Ovary (tissue), 9 donors: ENCODE measurements around the gene SDK1. TPM values are rescaled to one million over a fixed set of nuclear protein-coding genes. Genes with fewer than 3 reads are reported as not detected.

Experiments used
- DNase-seq, 5 donors: peaks; one replicate each; pipeline ENCODE4 v3.0.0-alpha.2; 2019 to 2020
- H3K27ac ChIP-seq, 2 donors: fragments of 200-600 bp; one replicate each; pipeline versions ENCODE4 v1.5.1 to v1.8.0; 2019 to 2022
- H3K27me3 ChIP-seq: fragments of 200-600 bp; one replicate; pipeline ENCODE4 v1.8.0; 2022
- H3K36me3 ChIP-seq: fragments of 200-600 bp; sonication (generic); one replicate; pipeline ENCODE4 v1.5.1; 2019
- H3K4me1 ChIP-seq: one replicate; pipeline ENCODE4 v1.8.1; 2013; ENCODE audit warnings: mild to moderate bottlenecking, moderate library complexity; ENCODE audit not compliant: insufficient read depth
- H3K4me3 ChIP-seq: fragments of 200-600 bp; sonication (generic); one replicate; pipeline ENCODE4 v1.5.1; 2017
- H3K9me3 ChIP-seq, 2 donors: fragments of 200-600 bp in 1 of 2; sonication (generic) in 1 of 2; one replicate each; pipeline versions ENCODE4 v1.5.1 to v1.8.1; 2013 to 2019; ENCODE audit warnings: mild to moderate bottlenecking in 1 of 2, moderate library complexity in 1 of 2
- EP300 ChIP-seq: sonication (generic); formaldehyde crosslinking; IDR thresholded peaks from one replicate; pipeline ENCODE4 v1.6.1; 2017; ENCODE audit warnings: antibody characterized with exemption
- POLR2A ChIP-seq: fragments of 450-650 bp; IDR thresholded peaks from one replicate; pipeline ENCODE4 v1.6.1; 2017; ENCODE audit warnings: antibody characterized with exemption, mild to moderate bottlenecking, moderate library complexity
- WGBS, 3 donors: extraction: QIAGEN DNeasy Blood & Tissue Kit in 1 of 3; methylation state at CpG; one replicate each; pipeline versions ENCODE4 v1.1.5 to v1.1.7; 2013 to 2017; 5-methylcytosine and 5-hydroxymethylcytosine counted together
- intact Hi-C, 4 donors: fragments of 100-400 bp; cut with DNase I; formaldehyde crosslinking; loops; one replicate each; pipeline versions ENCODE4 v1.11.0 to v1.15.1; 2022 to 2023
- polyA plus RNA-seq, 2 donors: library from polyadenylated mRNA; stranded (reverse); fragments of 200-250 nt in 1 of 2; fragments of 350-450 nt in 1 of 2; fragmentation: Illumina TruSeq in 1 of 2; extraction: RNeasy Lipid Tissue Mini Kit (QIAGEN cat#74804) in 1 of 2; gene quantifications; one replicate each; pipeline ENCODE4 v1.2.3, GENCODE V29; 2013 to 2014
- total RNA-seq, 7 donors: library from RNA; depleted of rRNA in 2 of 7; stranded (reverse); fragments of >200 nt in 2 of 7; fragmentation: NEBNext Ultra II Directional in 3 of 7; extraction: Animal tissue kit (Norgen Biotek cat#: 25700) in 3 of 7; gene quantifications; one replicate each; pipeline versions ENCODE4 v1.1.0 to v1.2.4, GENCODE V29; 2016 to 2023
- TF ChIP-seq, protein P1 (sequence below), 3 donors: fragments of 450-650 bp in 2 of 3; fragments of 200-600 bp in 1 of 3; IDR thresholded peaks; one replicate each; pipeline versions ENCODE4 v1.5.1 to v1.8.0; 2016 to 2022; ENCODE audit warnings: antibody characterized with exemption in 3 of 3, mild to moderate bottlenecking in 1 of 3
- donor health status: DM: no; HTN: no; CAD: no; lungs with moderate emphysema.
- donor health status: DM: no; HTN: no; CAD: no.
- donor health status: Bipolar disorder and iron deficiency.
- donor health status: DM: yes; HTN: yes; CAD: no.
- donor health status: DM: no; HTN: no; CAD: no.
- donor health status: DM: yes; HTN: yes; CAD: no.

Gene SDK1
- total and polyA plus RNA-seq, 9 donors = 1.2 to 13.3 (median 4.4) TPM

- Histone ChIP-seq H3K27me3 (no peaks in the 10 kb centered on the region), H3K27ac (no peak overlapping the region), H3K4me1 (no peaks in the 10 kb centered on the region), H3K9me3 (no peaks in the 10 kb centered on the region), H3K36me3 (no peaks in the 10 kb centered on the region), H3K4me3 (no peak overlapping the region)
- 82 to 92% (median 85%) methylated on average over 8 of the region's 8 CpGs for WGBS, 3 donors
- no peak for DNase-seq
- intact Hi-C loops = no loop called here
- TF ChIP-seq EP300 (no peak), POLR2A (no peak)
- TF ChIP-seq, protein P1, sequence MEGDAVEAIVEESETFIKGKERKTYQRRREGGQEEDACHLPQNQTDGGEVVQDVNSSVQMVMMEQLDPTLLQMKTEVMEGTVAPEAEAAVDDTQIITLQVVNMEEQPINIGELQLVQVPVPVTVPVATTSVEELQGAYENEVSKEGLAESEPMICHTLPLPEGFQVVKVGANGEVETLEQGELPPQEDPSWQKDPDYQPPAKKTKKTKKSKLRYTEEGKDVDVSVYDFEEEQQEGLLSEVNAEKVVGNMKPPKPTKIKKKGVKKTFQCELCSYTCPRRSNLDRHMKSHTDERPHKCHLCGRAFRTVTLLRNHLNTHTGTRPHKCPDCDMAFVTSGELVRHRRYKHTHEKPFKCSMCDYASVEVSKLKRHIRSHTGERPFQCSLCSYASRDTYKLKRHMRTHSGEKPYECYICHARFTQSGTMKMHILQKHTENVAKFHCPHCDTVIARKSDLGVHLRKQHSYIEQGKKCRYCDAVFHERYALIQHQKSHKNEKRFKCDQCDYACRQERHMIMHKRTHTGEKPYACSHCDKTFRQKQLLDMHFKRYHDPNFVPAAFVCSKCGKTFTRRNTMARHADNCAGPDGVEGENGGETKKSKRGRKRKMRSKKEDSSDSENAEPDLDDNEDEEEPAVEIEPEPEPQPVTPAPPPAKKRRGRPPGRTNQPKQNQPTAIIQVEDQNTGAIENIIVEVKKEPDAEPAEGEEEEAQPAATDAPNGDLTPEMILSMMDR (IDR thresholded peaks at IDR 0.05) = no peak
Observed at GRCh38 chr7:3607847-3608246, 306.8 kb downstream of the SDK1 start.

- 81 to 88% (median 86%) methylated on average over 8 of the region's 8 CpGs for WGBS, 3 donors
- DNase-seq = no peak
- no peak overlapping the region for H3K4me3 ChIP-seq
- intact Hi-C loops = no loop called here
- TF ChIP-seq EP300 (no peak), POLR2A (no peak)
- TF ChIP-seq, protein P1 (IDR thresholded peaks at IDR 0.05) = no peak
- H3K4me1 ChIP-seq = no peaks in the 10 kb centered on the region
- no peaks in the 10 kb centered on the region for H3K27me3 ChIP-seq
- no peaks in the 10 kb centered on the region for H3K9me3 ChIP-seq
- H3K36me3 ChIP-seq = no peaks in the 10 kb centered on the region
- no peak overlapping the region for H3K27ac ChIP-seq
Observed at GRCh38 chr7:3616306-3616705, 315.3 kb downstream of the SDK1 start.

DNA sequence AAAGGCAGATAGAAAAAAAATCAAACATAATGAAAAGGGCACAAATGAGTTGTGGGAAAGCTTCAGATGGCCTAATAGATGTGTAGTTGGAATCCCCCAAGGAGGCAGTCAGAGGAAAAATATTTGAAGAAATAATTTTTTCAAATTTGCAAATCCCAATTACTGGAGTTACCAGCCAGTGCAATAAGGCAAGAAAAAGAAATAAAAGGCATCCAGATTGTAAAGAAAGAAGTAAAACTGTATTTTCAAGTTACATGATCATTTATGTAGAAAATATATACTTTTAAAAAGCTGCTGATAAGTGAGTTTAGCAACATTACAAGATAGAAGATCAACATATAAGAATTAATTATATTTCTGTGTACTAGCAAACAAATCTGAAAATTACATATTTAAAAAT is 329.0 kb downstream of the SDK1 start:
- no peaks in the 10 kb centered on the region for H3K9me3 ChIP-seq
- no peak for DNase-seq
- TF ChIP-seq POLR2A (no peak), EP300 (no peak)
- TF ChIP-seq, protein P1 (IDR thresholded peaks at IDR 0.05) = no peak
- no peak overlapping the region for H3K27ac ChIP-seq
- H3K4me1 ChIP-seq = no peaks in the 10 kb centered on the region
- intact Hi-C loops = no loop called here
- no peak overlapping the region for H3K4me3 ChIP-seq
- no peaks in the 10 kb centered on the region for H3K36me3 ChIP-seq
- H3K27me3 ChIP-seq = no peaks in the 10 kb centered on the region

GRCh38 chr7:3634396-3634795 is 333.3 kb downstream of the SDK1 start:
- Histone ChIP-seq H3K27ac (no peak overlapping the region), H3K4me1 (no peaks in the 10 kb centered on the region), H3K4me3 (no peak overlapping the region), H3K9me3 (no peaks in the 10 kb centered on the region), H3K36me3 (no peaks in the 10 kb centered on the region), H3K27me3 (no peaks in the 10 kb centered on the region)
- TF ChIP-seq POLR2A (no peak), EP300 (no peak)
- TF ChIP-seq, protein P1 (IDR thresholded peaks at IDR 0.05) = no peak
- intact Hi-C loops = no loop called here
- DNase-seq = no peak
